ENCODE measurements around the gene ZC3H7B. TPM values are rescaled to one million over a fixed set of nuclear protein-coding genes. Genes with fewer than 3 reads are reported as not detected.

Gene ZC3H7B
- total RNA-seq, 2 donors from 2014 or later, result 70.9 to 74.2 TPM

DNA sequence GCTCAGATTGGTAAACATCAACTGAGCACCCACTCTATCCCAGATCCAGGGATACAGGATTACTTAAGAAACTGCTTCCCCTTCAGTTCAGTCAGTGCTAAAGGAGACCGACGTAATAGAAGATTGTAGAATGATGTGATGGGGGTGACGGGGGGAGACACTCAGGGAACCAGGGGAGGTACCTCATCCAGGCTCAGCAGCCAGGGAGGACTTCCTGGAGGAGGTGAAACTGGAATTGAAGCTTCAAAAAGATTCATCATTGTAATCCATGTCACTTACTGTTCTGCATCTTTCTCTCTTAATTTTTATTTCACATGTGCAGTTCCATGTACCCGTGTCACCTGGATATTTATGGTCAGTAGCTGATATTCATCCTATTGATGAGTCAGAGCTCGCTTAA, 61.3 kb downstream of the ZC3H7B start:
- DNase-seq, result no peak
- 93 to 96% methylated on average over 2 to 5 of the region's 5 CpGs for WGBS, 2 experiments (ENCODE audit: insufficient coverage in 1 of 2, insufficient read length in 1 of 2)
- TF ChIP-seq, protein P1, sequence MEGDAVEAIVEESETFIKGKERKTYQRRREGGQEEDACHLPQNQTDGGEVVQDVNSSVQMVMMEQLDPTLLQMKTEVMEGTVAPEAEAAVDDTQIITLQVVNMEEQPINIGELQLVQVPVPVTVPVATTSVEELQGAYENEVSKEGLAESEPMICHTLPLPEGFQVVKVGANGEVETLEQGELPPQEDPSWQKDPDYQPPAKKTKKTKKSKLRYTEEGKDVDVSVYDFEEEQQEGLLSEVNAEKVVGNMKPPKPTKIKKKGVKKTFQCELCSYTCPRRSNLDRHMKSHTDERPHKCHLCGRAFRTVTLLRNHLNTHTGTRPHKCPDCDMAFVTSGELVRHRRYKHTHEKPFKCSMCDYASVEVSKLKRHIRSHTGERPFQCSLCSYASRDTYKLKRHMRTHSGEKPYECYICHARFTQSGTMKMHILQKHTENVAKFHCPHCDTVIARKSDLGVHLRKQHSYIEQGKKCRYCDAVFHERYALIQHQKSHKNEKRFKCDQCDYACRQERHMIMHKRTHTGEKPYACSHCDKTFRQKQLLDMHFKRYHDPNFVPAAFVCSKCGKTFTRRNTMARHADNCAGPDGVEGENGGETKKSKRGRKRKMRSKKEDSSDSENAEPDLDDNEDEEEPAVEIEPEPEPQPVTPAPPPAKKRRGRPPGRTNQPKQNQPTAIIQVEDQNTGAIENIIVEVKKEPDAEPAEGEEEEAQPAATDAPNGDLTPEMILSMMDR (conservative IDR thresholded peaks at IDR 0.05), result no peak
- Histone ChIP-seq H3K4me1 (ENCODE audit: control insufficient read depth, insufficient read depth, low read length) (peaks cover 13% of the 10 kb centered on the region), H3K27me3 (ENCODE audit: control insufficient read depth, insufficient read depth, low read length, poor library complexity, severe bottlenecking) (no peaks in the 10 kb centered on the region), H3K9ac (ENCODE audit: extremely low read depth, low read length, poor library complexity, severe bottlenecking) (no peak overlapping the region), H3K27ac (ENCODE audit: low read depth, low read length) (no peak overlapping the region), H3K9me3 (ENCODE audit: control insufficient read depth, low read length) (no peaks in the 10 kb centered on the region), H3K4me3 (ENCODE audit: low read length) (no peak overlapping the region), H3K36me3 (ENCODE audit: control insufficient read depth, insufficient read depth, low read length) (peaks cover 7% of the 10 kb centered on the region)
- H3K4me3 Mint-ChIP-seq, result no peak overlapping the region
- H3K4me1 Mint-ChIP-seq, result peaks cover 13% of the 10 kb centered on the region
- H3K27ac Mint-ChIP-seq, result no peak overlapping the region
- H3K9me3 Mint-ChIP-seq, result no peaks in the 10 kb centered on the region
- peaks cover 3% of the 10 kb centered on the region for H3K27me3 Mint-ChIP-seq (ENCODE audit: insufficient read depth)
- H3K36me3 Mint-ChIP-seq (ENCODE audit: low read depth), result peaks cover 4% of the 10 kb centered on the region

DNA sequence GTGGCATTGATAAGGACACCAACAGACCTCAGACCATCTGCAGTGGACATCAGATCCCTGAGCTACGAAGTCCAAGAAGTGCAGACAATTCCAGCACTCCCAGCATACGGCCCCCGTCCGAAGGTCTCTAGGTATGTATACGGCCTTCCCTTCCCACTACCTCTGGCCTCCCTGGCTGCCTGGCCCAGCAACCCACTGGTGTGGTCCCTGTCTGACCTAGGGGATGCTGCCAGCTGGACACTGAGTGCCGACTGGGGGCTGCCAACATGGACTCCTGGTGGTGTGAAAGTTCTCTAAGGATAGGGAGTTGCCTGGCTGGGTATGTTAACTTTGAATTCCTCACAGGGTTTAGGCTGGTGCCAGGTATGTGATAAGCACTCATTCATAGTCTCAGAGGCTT, 62.9 kb downstream of the ZC3H7B start:
- Histone ChIP-seq H3K27ac (ENCODE audit: low read depth, low read length) (no peak overlapping the region), H3K27me3 (ENCODE audit: control insufficient read depth, insufficient read depth, low read length, poor library complexity, severe bottlenecking) (no peaks in the 10 kb centered on the region), H3K36me3 (ENCODE audit: control insufficient read depth, insufficient read depth, low read length) (no peaks in the 10 kb centered on the region), H3K4me1 (ENCODE audit: control insufficient read depth, insufficient read depth, low read length) (peaks cover 12% of the 10 kb centered on the region), H3K4me3 (ENCODE audit: low read length) (no peak overlapping the region), H3K9ac (ENCODE audit: extremely low read depth, low read length, poor library complexity, severe bottlenecking) (no peak overlapping the region), H3K9me3 (ENCODE audit: control insufficient read depth, low read length) (no peaks in the 10 kb centered on the region)
- no peak for DNase-seq
- 98 to 100% methylated on average over 3 to 6 of the region's 6 CpGs for WGBS, 2 experiments (ENCODE audit: insufficient coverage in 1 of 2, insufficient read length in 1 of 2)
- TF ChIP-seq, protein P1 (conservative IDR thresholded peaks at IDR 0.05), result no peak
- Mint-ChIP-seq H3K9me3 (no peaks in the 10 kb centered on the region), H3K36me3 (ENCODE audit: low read depth) (no peaks in the 10 kb centered on the region), H3K27me3 (ENCODE audit: insufficient read depth) (peaks cover 3% of the 10 kb centered on the region), H3K4me1 (peaks cover 14% of the 10 kb centered on the region), H3K4me3 (no peak overlapping the region), H3K27ac (no peak overlapping the region)

DNA sequence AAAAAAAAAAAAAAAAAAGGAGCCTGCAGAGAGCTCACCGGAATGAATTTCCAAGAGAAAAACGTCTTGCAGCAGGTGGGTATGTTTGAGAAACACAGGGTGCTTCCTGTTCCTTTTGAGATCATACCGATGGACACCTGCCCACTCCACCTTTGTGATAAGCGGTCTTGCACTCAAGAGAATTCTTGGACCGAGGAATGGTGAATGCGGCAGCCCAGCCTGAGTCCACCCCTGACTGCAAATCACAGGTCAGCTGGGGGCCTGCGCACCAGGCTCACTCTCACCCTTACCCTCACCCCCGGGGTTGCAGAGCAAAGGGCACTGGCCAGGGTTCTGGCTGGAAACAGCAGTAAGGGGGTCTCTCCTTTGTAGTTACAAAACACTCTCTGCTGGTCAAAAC, 63.6 kb downstream of the ZC3H7B start:
- H3K27me3 ChIP-seq (ENCODE audit: control insufficient read depth, insufficient read depth, low read length, poor library complexity, severe bottlenecking), result no peaks in the 10 kb centered on the region
- no peaks in the 10 kb centered on the region for H3K36me3 ChIP-seq (ENCODE audit: control insufficient read depth, insufficient read depth, low read length)
- H3K27me3 Mint-ChIP-seq (ENCODE audit: insufficient read depth), result peaks cover 3% of the 10 kb centered on the region
- WGBS, 2 experiments (ENCODE audit: insufficient coverage in 1 of 2, insufficient read length in 1 of 2), result 52 to 65% methylated on average over 5 to 8 of the region's 8 CpGs
- H3K4me3 Mint-ChIP-seq, result no peak overlapping the region
- TF ChIP-seq, protein P1 (conservative IDR thresholded peaks at IDR 0.05), result no peak
- H3K4me1 Mint-ChIP-seq, result peaks cover 9% of the 10 kb centered on the region
- H3K27ac ChIP-seq (ENCODE audit: low read depth, low read length), result no peak overlapping the region
- no peaks in the 10 kb centered on the region for H3K36me3 Mint-ChIP-seq (ENCODE audit: low read depth)
- H3K4me3 ChIP-seq (ENCODE audit: low read length), result no peak overlapping the region
- no peak overlapping the region for H3K9ac ChIP-seq (ENCODE audit: extremely low read depth, low read length, poor library complexity, severe bottlenecking)
- H3K9me3 ChIP-seq (ENCODE audit: control insufficient read depth, low read length), result no peaks in the 10 kb centered on the region
- no peak for DNase-seq
- H3K9me3 Mint-ChIP-seq, result no peaks in the 10 kb centered on the region
- no peak overlapping the region for H3K27ac Mint-ChIP-seq
- peaks cover 7% of the 10 kb centered on the region for H3K4me1 ChIP-seq (ENCODE audit: control insufficient read depth, insufficient read depth, low read length)
